Measurements from ENCODE around the gene ARHGEF28. TPM values are rescaled to one million over a fixed set of nuclear protein-coding genes. Genes with fewer than 3 reads are reported as not detected.

Gene ARHGEF28
- total and polyA plus RNA-seq, 2 donors (not counting 1 experiment from before 2014, with no cell fraction given) = not detected

DNA sequence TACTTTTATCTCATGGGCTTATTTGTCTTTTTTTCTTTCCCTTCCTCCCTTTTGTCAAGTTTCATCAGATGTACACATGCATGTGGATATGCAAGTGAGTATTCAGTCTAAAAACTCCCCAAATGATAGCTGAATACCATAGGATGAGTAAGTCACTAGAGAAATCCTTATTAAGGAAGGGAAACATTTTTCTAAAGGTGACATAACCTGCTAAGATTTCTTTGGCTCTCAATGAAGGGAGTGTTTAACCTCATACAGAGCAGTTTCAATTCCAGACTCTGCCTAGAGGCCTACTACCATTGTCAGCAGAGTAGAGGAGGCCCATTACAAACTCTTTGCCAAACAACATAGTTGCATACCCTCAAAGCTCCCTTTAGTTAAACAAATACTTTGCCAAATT lies 192.4 kb downstream of the ARHGEF28 start:
- H3K27me3 ChIP-seq (replicated peaks in 1 of 4; ENCODE audit: control extremely low read depth in 1 of 4, control insufficient read depth in 3 of 4, insufficient read depth in 4 of 4, low read length in 3 of 4) = no peaks in the 10 kb centered on the region
- no peak overlapping the region for H3K27ac ChIP-seq (ENCODE audit: low read length in 2 of 2)
- Mint-ChIP-seq H3K4me1 (no peaks in the 10 kb centered on the region), H3K9me3 (ENCODE audit: insufficient read depth) (no peaks in the 10 kb centered on the region), H3K27ac (no peak overlapping the region), H3K4me3 (no peak overlapping the region), H3K27me3 (peaks cover 9% of the 10 kb centered on the region)
- H3K36me3 ChIP-seq (replicated peaks in 1 of 2; ENCODE audit: control extremely low read depth in 1 of 2, control insufficient read depth in 1 of 2, extremely low read depth in 1 of 2, insufficient read depth in 2 of 2, low read length in 1 of 2) = no peaks in the 10 kb centered on the region
- CTCF ChIA-PET = interaction anchor here (1.1 kb wide), 1 partner anchor 9 kb away, joined by 3 read pairs; no protein-coding TSS in a partner anchor
- no peak for TF ChIP-seq EZH2 (IDR thresholded peaks at IDR 0.05; ENCODE audit: borderline replicate concordance, insufficient read depth, low read depth, low read length, poor library complexity, severe bottlenecking)
- TF ChIP-seq, protein P1, sequence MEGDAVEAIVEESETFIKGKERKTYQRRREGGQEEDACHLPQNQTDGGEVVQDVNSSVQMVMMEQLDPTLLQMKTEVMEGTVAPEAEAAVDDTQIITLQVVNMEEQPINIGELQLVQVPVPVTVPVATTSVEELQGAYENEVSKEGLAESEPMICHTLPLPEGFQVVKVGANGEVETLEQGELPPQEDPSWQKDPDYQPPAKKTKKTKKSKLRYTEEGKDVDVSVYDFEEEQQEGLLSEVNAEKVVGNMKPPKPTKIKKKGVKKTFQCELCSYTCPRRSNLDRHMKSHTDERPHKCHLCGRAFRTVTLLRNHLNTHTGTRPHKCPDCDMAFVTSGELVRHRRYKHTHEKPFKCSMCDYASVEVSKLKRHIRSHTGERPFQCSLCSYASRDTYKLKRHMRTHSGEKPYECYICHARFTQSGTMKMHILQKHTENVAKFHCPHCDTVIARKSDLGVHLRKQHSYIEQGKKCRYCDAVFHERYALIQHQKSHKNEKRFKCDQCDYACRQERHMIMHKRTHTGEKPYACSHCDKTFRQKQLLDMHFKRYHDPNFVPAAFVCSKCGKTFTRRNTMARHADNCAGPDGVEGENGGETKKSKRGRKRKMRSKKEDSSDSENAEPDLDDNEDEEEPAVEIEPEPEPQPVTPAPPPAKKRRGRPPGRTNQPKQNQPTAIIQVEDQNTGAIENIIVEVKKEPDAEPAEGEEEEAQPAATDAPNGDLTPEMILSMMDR (IDR thresholded peaks at IDR 0.05) = no peak
- no peaks in the 10 kb centered on the region for H4K20me1 ChIP-seq (ENCODE audit: control insufficient read depth, insufficient read depth, low read length, poor library complexity, severe bottlenecking)
- no peak overlapping the region for H3K4me3 ChIP-seq (ENCODE audit: control extremely low read depth in 1 of 5, extremely low read depth in 1 of 5, insufficient read depth in 1 of 5, low read depth in 2 of 5, low read length in 4 of 5)
- no peaks in the 10 kb centered on the region for H3K9me3 ChIP-seq (ENCODE audit: control extremely low read depth in 1 of 3, control insufficient read depth in 2 of 3, insufficient read depth in 1 of 3, low read length in 2 of 3)
- H3K9ac ChIP-seq (ENCODE audit: low read length) = no peak overlapping the region
- DNase-seq (no peak), ATAC-seq (ENCODE audit: low read depth) (no peak)
- H3K79me2 ChIP-seq (ENCODE audit: control insufficient read depth, insufficient read depth, low read length) = no peaks in the 10 kb centered on the region
- no peaks in the 10 kb centered on the region for H3K4me1 ChIP-seq (ENCODE audit: control insufficient read depth in 2 of 2, insufficient read depth in 2 of 2, low read length in 2 of 2)
- POLR2A ChIA-PET = no interaction called here
- intact Hi-C loops (cut with micrococcal nuclease) = no loop called here
- H2AFZ ChIP-seq (ENCODE audit: insufficient read depth, low read depth, low read length, poor library complexity, severe bottlenecking) = no peak overlapping the region
- no peak overlapping the region for H3K4me2 ChIP-seq (replicated peaks; ENCODE audit: low read depth, low read length, poor library complexity, severe bottlenecking)

DNA sequence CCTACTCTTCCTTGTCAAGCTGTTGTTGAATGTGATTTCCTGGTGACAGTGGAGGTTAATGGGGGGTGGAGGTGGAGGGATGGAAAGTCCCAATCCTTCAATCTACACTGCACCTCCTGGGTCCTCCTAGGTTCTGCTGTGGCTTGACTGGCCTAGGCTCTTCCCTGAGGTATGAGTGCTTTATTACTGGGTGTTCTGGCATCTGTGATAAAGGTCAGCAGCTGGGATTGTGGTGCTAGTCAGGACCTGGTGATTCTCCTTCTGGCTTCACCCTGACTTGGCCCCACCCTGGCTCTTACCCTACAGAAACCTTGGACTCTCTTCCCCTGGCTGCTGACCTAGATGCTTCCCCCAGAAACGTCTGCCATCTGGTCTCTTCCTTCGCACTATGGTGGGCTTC lies 194.3 kb downstream of the ARHGEF28 start:
- Mint-ChIP-seq H3K9me3 (ENCODE audit: insufficient read depth) (no peaks in the 10 kb centered on the region), H3K27me3 (peaks cover 8% of the 10 kb centered on the region), H3K4me3 (no peak overlapping the region), H3K4me1 (no peaks in the 10 kb centered on the region), H3K27ac (no peak overlapping the region)
- no peak overlapping the region for H3K4me3 ChIP-seq (ENCODE audit: control extremely low read depth in 1 of 5, extremely low read depth in 1 of 5, insufficient read depth in 1 of 5, low read depth in 2 of 5, low read length in 4 of 5)
- no peak for TF ChIP-seq EZH2 (IDR thresholded peaks at IDR 0.05; ENCODE audit: borderline replicate concordance, insufficient read depth, low read depth, low read length, poor library complexity, severe bottlenecking)
- TF ChIP-seq, protein P1 (IDR thresholded peaks at IDR 0.05) = no peak
- no peaks in the 10 kb centered on the region for H3K36me3 ChIP-seq (replicated peaks in 1 of 2; ENCODE audit: control extremely low read depth in 1 of 2, control insufficient read depth in 1 of 2, extremely low read depth in 1 of 2, insufficient read depth in 2 of 2, low read length in 1 of 2)
- no peaks in the 10 kb centered on the region for H3K9me3 ChIP-seq (ENCODE audit: control extremely low read depth in 1 of 3, control insufficient read depth in 2 of 3, insufficient read depth in 1 of 3, low read length in 2 of 3)
- H3K27me3 ChIP-seq (replicated peaks in 1 of 4; ENCODE audit: control extremely low read depth in 1 of 4, control insufficient read depth in 3 of 4, insufficient read depth in 4 of 4, low read length in 3 of 4) = no peaks in the 10 kb centered on the region
- CTCF ChIA-PET = no interaction called here
- no peak overlapping the region for H3K4me2 ChIP-seq (replicated peaks; ENCODE audit: low read depth, low read length, poor library complexity, severe bottlenecking)
- H3K79me2 ChIP-seq (ENCODE audit: control insufficient read depth, insufficient read depth, low read length) = no peaks in the 10 kb centered on the region
- no peaks in the 10 kb centered on the region for H3K4me1 ChIP-seq (ENCODE audit: control insufficient read depth in 2 of 2, insufficient read depth in 2 of 2, low read length in 2 of 2)
- no peak overlapping the region for H3K27ac ChIP-seq (ENCODE audit: low read length in 2 of 2)
- POLR2A ChIA-PET = no interaction called here
- ATAC-seq (ENCODE audit: low read depth) = no peak
- intact Hi-C loops (cut with micrococcal nuclease) = no loop called here
- H2AFZ ChIP-seq (ENCODE audit: insufficient read depth, low read depth, low read length, poor library complexity, severe bottlenecking) = no peak overlapping the region
- no peak for DNase-seq
- H4K20me1 ChIP-seq (ENCODE audit: control insufficient read depth, insufficient read depth, low read length, poor library complexity, severe bottlenecking) = no peaks in the 10 kb centered on the region
- no peak overlapping the region for H3K9ac ChIP-seq (ENCODE audit: low read length)
- 83% methylated on average over 2 of the region's 2 CpGs for WGBS (ENCODE audit: insufficient coverage)

All from B cell (primary cell).